Left ventricle myocardium inferior (tissue), 1 donor: Measurements from ENCODE around the gene ZBBX. TPM values are rescaled to one million over a fixed set of nuclear protein-coding genes. Genes with fewer than 3 reads are reported as not detected.

Source experiments
- DNase-seq: peaks from one replicate; pipeline ENCODE4 v3.0.0-alpha.2; 2020
- H3K27ac ChIP-seq: fragments of 200-600 bp; replicated peaks from 2 replicates; pipeline ENCODE4 v1.8.0; 2021
- H3K27me3 ChIP-seq: fragments of 200-600 bp; 2 replicates; pipeline ENCODE4 v1.8.0; 2021; ENCODE audit warnings: low read depth
- H3K36me3 ChIP-seq: fragments of 200-600 bp; 2 replicates; pipeline ENCODE4 v1.8.0; 2021
- H3K4me1 ChIP-seq: fragments of 200-600 bp; 2 replicates; pipeline ENCODE4 v1.8.0; 2021
- H3K4me3 ChIP-seq: fragments of 200-600 bp; 2 replicates; pipeline ENCODE4 v1.8.0; 2021; ENCODE audit warnings: mild to moderate bottlenecking, moderate library complexity
- H3K9me3 ChIP-seq: fragments of 200-600 bp; replicated peaks from 2 replicates; pipeline ENCODE4 v1.8.0; 2021
- CTCF ChIP-seq: fragments of 200-600 bp; IDR thresholded peaks from 2 replicates; pipeline ENCODE4 v1.8.0; 2021; ENCODE audit warnings: antibody characterized with exemption, mild to moderate bottlenecking, borderline replicate concordance
- intact Hi-C: fragments of 100-400 bp; cut with micrococcal nuclease; formaldehyde crosslinking; loops from one replicate; pipeline ENCODE4 v1.11.0; 2022
- total RNA-seq: library from RNA; stranded (reverse); fragmentation: NEBNext Ultra II Directional; extraction: Animal tissue kit (Norgen Biotek cat#: 25700); gene quantifications from one replicate; pipeline ENCODE4 v1.2.1, GENCODE V29; 2021
- donor health status: DM: no; HTN: yes; CAD: no; lungs with severe emphysema.

Gene ZBBX
- total RNA-seq, 1 donor from 2014 or later: not detected

GRCh38 chr3:167246252-167246651, 133.8 kb downstream of the ZBBX start:
- Histone ChIP-seq H3K27ac (no peak overlapping the region), H3K4me1 (no peaks in the 10 kb centered on the region), H3K9me3 (no peaks in the 10 kb centered on the region), H3K27me3 (no peaks in the 10 kb centered on the region), H3K36me3 (no peaks in the 10 kb centered on the region), H3K4me3 (no peak overlapping the region)
- no peak for DNase-seq
- intact Hi-C loops: no loop called here
- no peak for TF ChIP-seq CTCF

- DNase-seq: no peak
- TF ChIP-seq CTCF: no peak
- intact Hi-C loops: no loop called here
Measured at GRCh38 chr3:167241048-167241845, 138.8 kb downstream of the ZBBX start.

GRCh38 chr3:167228135-167228534, 152.0 kb downstream of the ZBBX start:
- no peaks in the 10 kb centered on the region for H3K27me3 ChIP-seq
- H3K36me3 ChIP-seq: no peaks in the 10 kb centered on the region
- no peak for DNase-seq
- no peak overlapping the region for H3K4me3 ChIP-seq
- H3K4me1 ChIP-seq: peaks cover 9% of the 10 kb centered on the region
- no peak overlapping the region for H3K27ac ChIP-seq
- no peaks in the 10 kb centered on the region for H3K9me3 ChIP-seq
- intact Hi-C loops: no loop called here
- no peak for TF ChIP-seq CTCF

More at GRCh38 chr3:167241048-167241845, 138.8 kb downstream of the ZBBX start:
- Histone ChIP-seq H3K36me3 (no peaks in the 10 kb centered on the region), H3K9me3 (no peaks in the 10 kb centered on the region), H3K27ac (no peak overlapping the region), H3K4me1 (no peaks in the 10 kb centered on the region), H3K27me3 (no peaks in the 10 kb centered on the region), H3K4me3 (no peak overlapping the region)

- Histone ChIP-seq H3K9me3 (no peaks in the 10 kb centered on the region), H3K4me3 (no peak overlapping the region), H3K36me3 (no peaks in the 10 kb centered on the region), H3K4me1 (peaks cover 9% of the 10 kb centered on the region), H3K27me3 (no peaks in the 10 kb centered on the region), H3K27ac (no peak overlapping the region)
- no peak for DNase-seq
- no peak for TF ChIP-seq CTCF
- intact Hi-C loops: no loop called here
Measured at GRCh38 chr3:167225821-167226220, 154.3 kb downstream of the ZBBX start.

GRCh38 chr3:167209011-167209410, 171.1 kb downstream of the ZBBX start:
- H3K4me3 ChIP-seq: no peak overlapping the region
- intact Hi-C loops: no loop called here
- TF ChIP-seq CTCF: no peak
- H3K4me1 ChIP-seq: no peaks in the 10 kb centered on the region
- no peak for DNase-seq
- H3K36me3 ChIP-seq: no peaks in the 10 kb centered on the region
- H3K9me3 ChIP-seq: no peaks in the 10 kb centered on the region
- H3K27ac ChIP-seq: no peak overlapping the region
- H3K27me3 ChIP-seq: no peaks in the 10 kb centered on the region
